SK-MEL-5 (cell line): ENCODE measurements around the gene YTHDC2. TPM values are rescaled to one million over a fixed set of nuclear protein-coding genes. Genes with fewer than 3 reads are reported as not detected.

Experiments
- DNase-seq: peaks from one replicate; pipeline ENCODE4 v3.0.0-alpha.2; 2016; ENCODE audit warnings: low read depth, low spot score
- in situ Hi-C: cut with HindIII; loops from 2 replicates; pipeline ENCODE4 v1.10.0; 2016; ENCODE audit warnings: low sequenced_read_pairs, high pct_unique_total_duplicates, low pct_unique_long_range_greater_than_20kb
- polyA plus RNA-seq, 2 experiments: library from polyadenylated mRNA; depleted of rRNA; stranded (reverse); fragments of >200 nt; gene quantifications; 2 replicates each; pipeline ENCODE4 v1.2.3, GENCODE V29; 2015
- total RNA-seq: library from RNA; depleted of rRNA; stranded (reverse); fragments of >200 nt; shearing (Covaris generic); gene quantifications from 2 replicates; pipeline ENCODE4 v1.2.3, GENCODE V29; 2014; rRNA removed

Gene YTHDC2
- total RNA-seq = 15.3 and 16.3 TPM in 2 replicates
- 10.8 and 16.4 TPM in 2 replicates for polyA plus RNA-seq (2015; cell fraction: cytosol; rRNA removed)
- polyA plus RNA-seq (2015; cell fraction: nucleus; rRNA removed) = 76.5 and 79.8 TPM in 2 replicates

DNA sequence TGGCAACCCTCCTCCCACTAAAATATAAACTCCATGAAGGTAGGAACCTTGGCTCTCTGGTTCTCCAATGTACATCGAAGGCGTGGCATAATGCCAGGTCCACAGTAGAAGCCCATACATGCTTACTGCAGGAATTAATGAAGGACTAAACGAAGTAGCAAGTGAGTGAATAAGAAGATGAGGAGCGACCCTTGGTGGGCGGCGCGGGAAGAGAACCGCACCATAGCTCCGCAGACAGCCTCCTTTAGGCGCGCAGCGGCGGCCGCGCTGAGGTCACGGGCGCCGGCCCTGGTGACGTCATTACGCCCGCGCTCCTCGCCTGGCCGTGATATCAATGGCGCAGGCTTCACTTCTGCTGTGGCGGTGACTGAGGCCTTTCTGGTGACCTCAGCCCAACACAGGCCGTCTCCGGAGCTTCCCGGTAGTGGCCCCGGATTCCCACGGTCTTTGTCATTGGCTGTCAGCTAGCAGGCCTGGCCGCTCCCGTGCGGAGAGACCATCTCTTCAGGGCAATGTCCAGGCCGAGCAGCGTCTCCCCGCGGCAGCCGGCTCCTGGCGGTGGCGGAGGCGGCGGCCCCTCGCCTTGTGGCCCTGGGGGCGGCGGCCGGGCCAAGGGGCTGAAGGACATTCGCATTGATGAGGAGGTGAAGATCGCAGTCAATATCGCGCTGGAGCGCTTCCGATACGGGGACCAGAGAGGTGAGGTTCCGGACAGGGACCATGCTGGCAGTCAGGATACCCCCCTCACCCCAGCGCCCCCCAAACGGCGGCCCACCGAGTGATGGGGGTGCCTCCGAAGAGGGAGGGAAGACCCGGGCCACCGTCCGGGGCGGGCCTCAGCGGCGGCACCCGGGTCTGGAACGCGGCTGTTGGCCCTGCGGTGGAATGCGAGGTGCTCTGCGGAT is at the start of gene YTHDC2:
Gene YTHDC2, plus strand, starts transcription at position 311 of the 905 bp plus-strand sequence. Its CDS starts 202 bp downstream, at position 513.
- peak; percentile 84 for DNase-seq
- in situ Hi-C loops = no loop called here

DNA sequence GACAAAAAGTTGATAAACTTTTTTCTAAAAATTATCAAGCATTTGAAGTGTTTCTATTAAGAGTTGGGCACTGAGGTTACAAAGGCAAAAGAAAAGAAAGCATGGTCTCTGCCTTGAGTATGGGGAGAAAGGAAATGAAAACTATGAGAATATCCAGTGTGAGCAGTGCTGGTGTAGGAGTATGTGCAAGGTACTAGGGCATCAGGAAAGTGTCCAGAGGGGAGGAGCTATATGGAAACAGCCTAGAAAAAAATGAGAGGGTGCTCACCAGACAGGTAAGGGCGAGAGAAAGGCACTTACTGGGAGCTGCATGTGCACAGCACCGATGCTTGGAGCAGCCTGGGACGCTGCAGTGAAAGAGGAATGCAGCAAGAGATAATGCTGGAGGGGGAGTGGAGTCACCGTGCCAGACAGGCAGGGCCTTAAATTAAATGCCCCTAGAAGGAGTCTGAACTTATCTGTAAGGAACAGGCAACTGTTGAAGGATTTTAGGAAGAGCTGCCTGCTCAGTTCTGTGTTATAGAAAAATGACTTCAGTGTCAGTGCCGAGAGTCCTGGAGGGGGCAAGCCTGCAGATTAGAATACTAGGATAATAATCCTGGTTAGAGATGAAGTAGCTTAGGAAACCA is 39.3 kb upstream of the YTHDC2 start:
- DNase-seq = no peak
- in situ Hi-C loops = no loop called here

DNA sequence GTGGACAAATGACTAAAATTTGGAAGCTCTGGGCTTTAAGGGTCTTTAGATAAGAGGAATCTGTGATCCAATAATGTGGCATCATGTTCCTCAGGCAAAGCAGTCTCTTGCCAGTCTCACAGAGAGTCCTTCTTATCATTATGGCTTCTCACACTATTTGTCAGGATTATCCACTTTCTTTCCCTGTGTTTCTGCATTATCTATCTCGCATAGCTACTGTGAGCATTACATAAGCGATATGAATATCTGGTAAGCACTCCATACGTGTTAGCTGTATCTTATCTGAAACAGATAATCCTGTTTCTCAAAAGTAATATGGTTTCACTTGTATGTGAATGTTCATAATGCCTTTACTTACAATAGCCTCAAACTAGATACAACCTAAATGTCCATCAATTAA is 34.8 kb upstream of the YTHDC2 start:
- in situ Hi-C loops = no loop called here
- DNase-seq = no peak

DNA sequence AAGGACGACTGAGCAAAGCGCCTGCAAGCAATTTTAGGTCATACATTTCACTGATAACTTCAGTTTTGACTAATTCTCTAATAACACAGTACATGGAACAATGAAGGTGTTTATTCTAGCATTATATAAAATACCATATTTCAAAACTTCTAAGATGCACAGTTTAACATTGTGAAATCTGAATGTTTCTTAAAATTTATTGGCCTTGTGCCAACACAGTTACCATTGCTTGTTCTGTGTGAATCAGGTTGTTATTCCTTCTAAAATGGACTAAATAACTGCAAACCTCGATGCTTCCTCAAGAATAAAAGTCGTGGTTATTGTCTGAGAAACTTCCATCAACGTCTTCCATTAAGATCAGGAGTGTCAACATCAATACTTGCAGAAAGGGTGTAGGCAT is 33.3 kb upstream of the YTHDC2 start:
- no peak for DNase-seq
- in situ Hi-C loops = no loop called here

DNA sequence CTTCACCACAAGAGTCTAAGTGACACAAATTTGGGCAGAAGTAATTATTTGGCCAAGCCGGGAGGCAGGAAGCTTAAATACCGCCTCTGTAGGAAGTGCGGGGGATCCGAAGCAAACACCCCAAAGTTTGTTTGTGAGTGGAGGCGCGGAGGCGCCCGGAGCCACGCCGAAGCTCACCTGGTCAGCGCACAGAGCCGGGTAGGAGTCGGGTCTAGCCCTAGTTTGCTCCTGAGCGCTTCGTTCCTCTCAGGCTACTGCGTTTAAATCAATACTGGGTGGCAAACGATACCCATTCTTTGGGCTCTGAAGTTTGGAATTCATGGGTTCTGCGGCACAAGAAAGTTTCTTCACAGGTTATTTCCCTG is 26.1 kb upstream of the YTHDC2 start:
- in situ Hi-C loops = no loop called here
- no peak for DNase-seq

DNA sequence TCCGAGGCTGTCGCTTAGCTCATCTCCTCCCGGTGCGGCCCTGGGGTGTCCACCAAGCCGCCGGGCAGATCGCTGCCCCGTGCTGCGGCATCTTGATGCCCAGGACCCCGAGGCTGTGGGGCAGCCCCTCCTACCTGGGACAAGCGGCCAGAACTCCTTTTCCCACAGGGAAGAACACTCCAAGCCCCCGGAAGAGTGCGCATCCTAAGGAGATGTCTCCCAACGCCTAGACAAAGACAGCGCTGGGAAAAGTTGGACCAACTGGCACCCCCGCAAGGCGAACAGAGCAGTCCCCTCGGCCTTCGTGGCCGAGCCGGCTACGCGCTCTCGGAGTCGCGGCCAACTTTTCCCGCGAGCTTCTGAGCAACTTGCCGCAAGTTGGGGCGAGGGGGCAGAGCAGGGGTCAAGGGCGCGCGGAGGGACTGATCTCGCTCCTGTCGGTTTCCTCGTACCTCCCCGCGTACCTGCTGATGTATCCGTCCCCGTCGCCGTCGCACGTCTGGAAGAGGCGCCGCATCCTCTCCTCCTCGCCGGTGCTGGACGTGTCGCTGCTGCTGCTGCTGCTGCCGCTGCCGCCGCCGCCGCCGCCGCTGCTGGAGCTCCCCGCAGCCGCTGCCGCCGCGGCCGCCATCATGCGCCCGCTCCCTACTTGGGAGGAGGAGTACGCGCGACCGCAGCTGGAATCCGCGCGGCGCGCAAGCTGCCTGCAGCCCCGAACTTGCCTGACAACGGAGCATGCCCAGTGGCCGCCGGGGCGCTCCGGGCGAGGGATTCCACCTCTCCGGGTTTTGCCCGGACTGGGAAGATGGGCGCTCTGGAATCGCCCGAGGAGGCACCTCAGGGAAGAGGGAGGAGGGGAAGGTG is 25.5 kb upstream of the YTHDC2 start, which contains the start of gene MCC:
Gene MCC, minus strand, starts transcription at position 673 of the 864 bp plus-strand sequence.
- in situ Hi-C loops = no loop called here
- DNase-seq = peak; percentile 58

DNA sequence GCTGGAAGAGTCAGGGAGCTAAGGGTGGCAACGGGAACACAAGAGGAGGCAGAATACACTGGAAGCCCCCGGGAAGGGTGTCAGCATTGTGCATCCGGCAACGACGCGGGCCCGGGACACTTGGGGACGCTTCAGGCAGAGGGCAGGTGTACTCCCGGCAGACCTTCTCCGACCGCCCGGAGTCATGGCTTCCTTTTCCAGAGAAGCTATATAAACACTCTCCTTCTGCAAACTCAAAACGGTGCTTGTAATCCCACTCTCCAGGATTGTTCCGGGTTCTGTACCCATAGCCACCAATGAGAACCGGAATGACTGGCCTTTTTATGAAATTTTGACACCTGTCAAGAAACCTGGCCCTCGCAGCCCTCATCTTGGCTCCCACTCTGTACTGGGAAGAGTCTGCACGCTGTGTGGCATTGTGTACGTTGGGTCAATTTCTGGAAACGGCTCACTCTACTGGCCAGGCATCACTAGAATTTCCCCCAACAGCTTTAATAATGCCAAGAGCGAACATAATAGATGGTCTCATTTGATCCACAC is 24.8 kb upstream of the YTHDC2 start:
- DNase-seq = no peak
- in situ Hi-C loops = no loop called here

DNA sequence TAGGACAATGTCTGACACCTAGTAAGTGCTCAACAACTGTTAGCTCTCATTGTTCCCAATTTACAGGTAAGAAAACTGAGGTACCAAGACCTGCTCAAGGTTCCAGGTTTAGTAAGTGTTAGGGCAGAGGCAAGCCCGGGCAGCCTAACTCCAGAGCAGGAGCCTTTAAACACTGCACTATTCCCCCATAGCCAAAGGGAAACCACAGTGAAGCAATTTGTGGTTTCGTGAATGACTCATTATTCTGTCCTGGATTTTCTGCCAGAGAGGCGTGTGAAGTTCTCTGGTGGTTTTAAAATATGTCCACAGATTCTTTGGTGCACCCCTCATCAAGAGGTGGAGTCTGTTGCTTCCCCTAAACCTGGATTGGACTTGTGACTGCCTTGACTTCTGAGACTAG is 24.2 kb upstream of the YTHDC2 start:
- peak; percentile 79 for DNase-seq
- in situ Hi-C loops = no loop called here

DNA sequence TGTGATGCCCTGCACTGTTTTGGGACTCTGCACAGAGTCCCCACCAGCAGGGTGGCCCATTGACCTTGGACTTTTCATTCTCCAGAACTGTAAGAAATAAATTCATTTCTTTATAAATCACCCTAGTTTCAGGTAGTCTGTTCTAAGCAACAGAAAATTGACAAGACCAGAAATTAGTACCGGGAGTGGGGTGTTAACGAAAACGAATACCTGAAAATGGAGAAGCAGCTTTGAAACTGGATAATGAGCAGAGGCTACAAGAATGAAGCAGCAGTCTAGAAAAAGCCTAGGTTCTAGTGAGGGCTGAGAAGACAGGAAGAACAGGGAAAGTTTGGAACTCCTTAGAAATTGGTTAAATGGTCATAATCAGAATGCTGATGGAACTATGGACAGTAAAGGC is 23.2 kb upstream of the YTHDC2 start:
- in situ Hi-C loops = no loop called here
- DNase-seq = no peak

DNA sequence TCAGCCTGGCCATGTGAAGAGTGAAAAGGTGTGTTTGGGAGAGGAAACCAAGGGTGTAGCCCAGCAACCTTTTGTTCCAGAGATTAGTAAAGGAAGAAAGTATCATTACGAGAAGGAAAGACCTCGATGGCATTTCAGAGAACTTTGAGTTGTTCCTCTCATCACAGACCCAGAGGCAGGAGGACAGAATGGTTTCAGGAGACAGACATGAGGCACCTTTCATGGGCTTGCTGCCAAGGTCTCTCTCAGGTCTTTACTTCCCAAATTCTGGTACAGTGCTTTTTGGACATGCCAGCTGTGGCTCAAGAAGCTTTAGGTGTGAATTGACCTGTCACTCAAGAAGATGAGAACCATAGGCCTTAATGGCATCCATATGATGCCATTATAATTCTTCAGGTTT is 22.5 kb upstream of the YTHDC2 start:
- in situ Hi-C loops = no loop called here
- no peak for DNase-seq

DNA sequence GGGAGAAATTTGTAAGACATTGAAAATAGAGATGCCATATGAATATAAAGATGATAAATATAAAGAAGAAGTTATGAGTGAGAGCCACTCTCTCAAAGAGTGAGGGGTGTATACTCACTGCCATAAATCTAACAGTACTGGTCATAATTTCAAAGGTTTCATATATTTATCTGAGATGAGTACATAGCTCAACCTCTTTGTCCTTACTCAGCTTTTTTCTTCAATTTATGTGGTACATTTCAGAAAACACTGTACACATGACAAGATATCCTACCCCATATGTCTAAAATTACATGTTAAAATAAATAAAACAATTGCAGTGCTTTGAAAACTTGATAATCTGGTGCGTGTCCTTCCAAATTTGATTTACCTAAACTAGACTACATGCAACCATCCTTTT is 20.0 kb upstream of the YTHDC2 start:
- in situ Hi-C loops = no loop called here
- no peak for DNase-seq

DNA sequence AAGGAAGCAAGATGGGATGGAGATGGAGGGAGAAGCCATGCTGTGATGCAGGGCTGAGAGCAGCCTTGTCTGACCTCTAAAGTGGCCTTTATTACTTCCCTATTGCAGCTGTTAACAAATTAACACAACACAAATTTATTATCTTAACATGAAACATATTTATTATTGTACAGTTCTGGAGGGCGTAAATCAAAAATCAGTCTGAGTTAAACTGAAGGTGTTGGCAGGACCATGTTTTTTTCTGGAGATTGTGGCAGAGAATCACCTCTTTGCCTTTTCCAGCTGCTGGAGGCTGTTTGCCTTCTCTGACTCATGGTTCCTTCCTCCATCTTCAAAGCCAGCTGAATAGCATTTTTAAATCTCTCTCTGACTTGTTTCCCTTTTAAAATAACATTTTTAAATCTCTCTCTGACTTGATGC is 18.1 kb upstream of the YTHDC2 start:
- DNase-seq = no peak

DNA sequence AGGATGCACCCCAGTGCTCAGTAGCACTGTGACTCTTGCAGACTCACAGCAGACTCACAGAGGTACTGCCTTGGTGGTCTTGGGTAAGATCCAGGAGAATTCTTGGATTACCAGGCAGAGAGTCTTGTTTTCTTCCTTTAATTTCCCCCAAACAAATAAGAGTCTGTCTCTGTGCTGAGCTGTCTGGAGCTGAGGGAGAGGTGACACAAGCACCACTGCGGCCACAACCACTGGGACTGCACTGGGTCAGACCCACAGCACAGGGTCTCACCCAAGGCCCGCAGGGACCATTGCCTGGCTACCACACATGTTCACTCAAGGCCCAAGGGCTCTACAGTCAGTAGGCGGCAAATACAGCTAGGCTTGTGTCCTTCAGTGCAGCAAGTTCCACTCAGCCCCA is 11.4 kb upstream of the YTHDC2 start:
- in situ Hi-C loops = no loop called here
- no peak for DNase-seq

More for the DNA sequence above, 18.1 kb upstream of the YTHDC2 start:
- in situ Hi-C loops = no loop called here

DNA sequence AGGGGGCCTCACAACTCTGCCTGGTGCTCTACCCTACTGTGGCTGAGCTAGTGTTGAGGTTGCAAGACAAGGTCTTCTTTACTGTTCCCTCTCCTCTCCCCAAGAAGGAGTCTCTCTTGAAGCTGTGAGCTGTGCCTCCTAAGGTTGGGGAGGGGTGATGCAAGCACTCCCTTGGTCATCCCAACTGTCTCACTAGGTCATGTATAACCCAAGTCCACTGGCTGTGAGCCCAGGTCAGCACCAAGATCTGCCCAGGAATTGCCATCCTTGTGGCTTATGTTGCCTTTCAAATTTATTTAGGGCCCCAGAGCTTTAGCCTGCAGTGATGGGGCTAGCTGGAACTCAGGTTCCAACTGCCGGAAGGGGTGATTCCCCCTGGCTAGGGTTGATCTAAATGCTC is 10.3 kb upstream of the YTHDC2 start:
- no peak for DNase-seq
- in situ Hi-C loops = no loop called here

DNA sequence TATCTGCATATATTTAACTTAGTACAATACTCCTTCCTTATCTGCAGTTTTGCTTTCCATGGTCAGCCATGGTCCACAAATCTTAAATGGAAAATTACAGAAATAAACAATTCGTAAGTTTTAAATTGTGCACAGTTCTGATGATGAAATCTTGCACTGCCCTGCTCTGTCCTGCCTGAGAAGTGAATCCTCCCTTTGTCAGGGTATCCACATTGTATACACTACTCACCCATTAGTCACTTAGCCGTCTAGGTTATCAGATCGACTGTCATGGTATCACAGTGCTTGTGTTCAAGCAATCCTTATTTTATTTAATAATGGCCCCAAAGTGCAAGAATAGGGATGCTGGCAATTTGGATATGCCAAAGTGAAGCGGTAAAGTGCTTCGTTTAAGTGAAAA is 8.3 kb upstream of the YTHDC2 start:
- in situ Hi-C loops = no loop called here
- DNase-seq = no peak

DNA sequence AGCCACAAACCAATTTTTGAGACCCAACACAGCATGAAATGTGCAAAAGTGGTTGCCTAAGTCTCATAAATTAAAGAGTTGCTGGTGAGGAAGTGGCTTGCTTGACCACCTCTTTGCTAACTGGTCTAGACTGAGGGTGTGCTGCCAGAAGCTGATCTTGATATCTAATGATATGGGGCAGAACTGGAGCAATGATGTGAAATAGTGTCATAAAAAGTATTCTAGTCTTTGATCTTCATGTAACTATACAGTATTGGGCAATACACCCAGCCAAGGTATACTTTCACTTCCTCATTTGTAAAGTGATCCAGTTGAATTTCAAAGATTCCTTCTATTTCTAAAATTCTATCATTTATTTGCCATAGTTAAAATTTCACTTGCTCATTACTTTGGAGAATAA is 5.9 kb upstream of the YTHDC2 start:
- in situ Hi-C loops = no loop called here

DNA sequence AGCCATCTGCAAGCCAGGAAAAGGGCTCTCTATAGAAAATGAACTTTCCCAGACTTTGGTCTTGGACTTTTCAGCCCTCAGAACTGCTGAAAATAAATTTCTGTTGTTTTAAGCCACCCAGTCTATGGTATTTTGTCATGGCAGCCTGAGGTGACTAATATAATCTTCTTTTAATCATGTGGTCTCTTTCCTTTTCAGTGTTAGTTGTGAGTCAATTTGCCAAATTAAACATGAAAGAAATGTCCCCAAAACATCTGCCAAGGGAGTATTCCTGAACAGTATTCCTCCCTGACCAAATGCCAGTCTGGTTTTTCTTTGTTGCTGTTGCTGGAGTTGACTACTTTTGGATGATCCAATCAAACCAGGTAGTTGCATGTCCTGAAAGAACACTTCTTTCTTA is 4.7 kb upstream of the YTHDC2 start:
- DNase-seq = no peak
- in situ Hi-C loops = no loop called here

More for the DNA sequence above, 5.9 kb upstream of the YTHDC2 start:
- DNase-seq = no peak
